KOPT-K1 (cell line): ENCODE results near the gene FBXO34.
"Not testable (repeated sequence)": the region's sequence is repeated elsewhere in the genome, so short reads cannot be mapped to it uniquely, and the experiment has no call there.

ENCODE experiments used
- H3K27ac ChIP-seq: fragments of 200-600 bp; sonication (generic); 2 replicates; pipeline ENCODE4 v1.5.1; 2016; ENCODE audit warnings: antibody characterized with exemption, mild to moderate bottlenecking, low read depth, low read length; ENCODE audit not compliant: poor library complexity, severe bottlenecking
- H3K36me3 ChIP-seq: fragments of 200-600 bp; sonication (generic); 2 replicates; pipeline ENCODE4 v1.5.1; 2017; ENCODE audit warnings: antibody characterized with exemption, mild to moderate bottlenecking, low read length, moderate library complexity; ENCODE audit not compliant: insufficient read depth
- H3K9me3 ChIP-seq: fragments of 200-600 bp; sonication (generic); 2 replicates; pipeline ENCODE4 v1.5.1; 2017; ENCODE audit warnings: antibody characterized with exemption, low read length, mild to moderate bottlenecking; ENCODE audit not compliant: insufficient read depth, poor library complexity, severe bottlenecking

Gene FBXO34

DNA sequence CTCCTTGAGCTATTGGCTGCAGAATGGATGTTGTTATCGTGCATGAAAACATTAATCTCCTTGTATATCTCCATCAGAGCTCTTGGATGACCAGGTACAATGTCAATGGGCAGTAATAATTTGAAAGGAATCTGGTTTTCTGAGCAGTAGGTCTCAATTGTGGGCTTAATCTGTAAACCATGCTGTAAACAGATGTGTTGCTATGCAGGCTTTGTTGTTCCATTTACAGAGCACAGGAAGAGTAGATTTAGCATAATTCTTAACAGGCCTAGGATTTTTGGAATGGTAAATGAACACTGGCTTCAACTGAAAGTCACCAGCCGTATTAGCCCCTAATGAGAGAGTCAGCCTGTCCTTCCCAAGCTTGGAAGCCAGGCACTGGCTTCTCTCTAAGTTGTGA is 90.0 kb downstream of the FBXO34 start:
- no peak overlapping the region for H3K27ac ChIP-seq
- H3K36me3 ChIP-seq = peaks cover 11% of the 10 kb centered on the region; the same call in 1 of the 2 replicates
- H3K9me3 ChIP-seq = no peaks in the 10 kb centered on the region

- H3K9me3 ChIP-seq = no peaks in the 10 kb centered on the region
- peaks cover 38% of the 10 kb centered on the region for H3K36me3 ChIP-seq
- H3K27ac ChIP-seq = no peak overlapping the region
Observed at GRCh38 chr14:55366271-55366670, 95.0 kb downstream of the FBXO34 start.

DNA sequence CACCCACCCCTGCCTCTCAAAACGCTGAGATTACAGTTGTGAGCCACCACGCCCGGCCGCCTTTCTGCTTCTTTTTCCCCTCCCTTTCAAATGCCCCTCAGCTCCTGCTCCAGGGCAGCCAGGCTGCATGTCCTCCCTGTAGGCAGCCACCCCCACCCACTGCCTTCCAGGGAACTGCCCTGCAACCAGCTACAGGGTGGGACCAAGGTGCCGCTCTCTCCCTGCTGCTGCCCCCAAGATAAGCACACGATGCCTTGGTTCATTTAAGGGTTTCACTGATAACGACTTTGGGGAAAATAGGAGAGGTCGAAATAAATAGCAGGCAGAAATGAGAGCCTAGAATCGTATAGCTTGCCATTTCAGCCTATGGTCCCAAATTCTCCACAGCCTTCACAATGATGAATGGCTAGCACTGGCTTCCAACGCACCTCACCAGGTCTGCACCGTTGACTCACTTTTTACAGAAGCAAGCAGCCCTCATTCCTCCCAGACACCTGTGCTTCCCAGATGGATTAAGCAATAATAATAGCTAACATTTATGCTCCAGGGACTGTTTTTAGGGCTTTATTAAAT is 99.7 kb downstream of the FBXO34 start:
- Histone ChIP-seq H3K9me3 (no peaks in the 10 kb centered on the region), H3K36me3 (peaks cover 28% of the 10 kb centered on the region), H3K27ac (no peak overlapping the region)

GRCh38 chr14:55372423-55372822 is 101.2 kb downstream of the FBXO34 start:
- peaks cover 43% of the 10 kb centered on the region for H3K36me3 ChIP-seq
- H3K9me3 ChIP-seq = no peaks in the 10 kb centered on the region
- no peak overlapping the region for H3K27ac ChIP-seq

DNA sequence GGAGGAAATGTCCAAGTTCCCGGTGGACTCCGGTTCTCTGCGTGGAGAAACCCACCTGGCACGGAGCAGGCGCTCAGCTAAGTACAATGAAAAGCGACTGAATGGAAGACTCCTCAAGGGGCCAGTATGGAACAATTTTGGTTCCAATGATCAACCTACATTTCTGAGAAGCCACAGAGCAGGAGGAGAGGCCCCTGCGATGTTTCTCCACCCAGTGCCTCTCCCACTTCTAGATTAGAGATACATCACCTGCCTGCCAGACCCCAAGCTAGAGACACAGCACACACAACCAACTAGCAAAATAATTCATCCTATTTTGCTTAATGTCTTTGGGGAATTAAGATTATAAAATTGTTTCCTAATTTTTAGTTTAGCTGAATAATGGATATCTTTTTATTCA is 101.6 kb downstream of the FBXO34 start:
- H3K27ac ChIP-seq = no peak overlapping the region
- H3K9me3 ChIP-seq = no peaks in the 10 kb centered on the region
- peaks cover 43% of the 10 kb centered on the region for H3K36me3 ChIP-seq

DNA sequence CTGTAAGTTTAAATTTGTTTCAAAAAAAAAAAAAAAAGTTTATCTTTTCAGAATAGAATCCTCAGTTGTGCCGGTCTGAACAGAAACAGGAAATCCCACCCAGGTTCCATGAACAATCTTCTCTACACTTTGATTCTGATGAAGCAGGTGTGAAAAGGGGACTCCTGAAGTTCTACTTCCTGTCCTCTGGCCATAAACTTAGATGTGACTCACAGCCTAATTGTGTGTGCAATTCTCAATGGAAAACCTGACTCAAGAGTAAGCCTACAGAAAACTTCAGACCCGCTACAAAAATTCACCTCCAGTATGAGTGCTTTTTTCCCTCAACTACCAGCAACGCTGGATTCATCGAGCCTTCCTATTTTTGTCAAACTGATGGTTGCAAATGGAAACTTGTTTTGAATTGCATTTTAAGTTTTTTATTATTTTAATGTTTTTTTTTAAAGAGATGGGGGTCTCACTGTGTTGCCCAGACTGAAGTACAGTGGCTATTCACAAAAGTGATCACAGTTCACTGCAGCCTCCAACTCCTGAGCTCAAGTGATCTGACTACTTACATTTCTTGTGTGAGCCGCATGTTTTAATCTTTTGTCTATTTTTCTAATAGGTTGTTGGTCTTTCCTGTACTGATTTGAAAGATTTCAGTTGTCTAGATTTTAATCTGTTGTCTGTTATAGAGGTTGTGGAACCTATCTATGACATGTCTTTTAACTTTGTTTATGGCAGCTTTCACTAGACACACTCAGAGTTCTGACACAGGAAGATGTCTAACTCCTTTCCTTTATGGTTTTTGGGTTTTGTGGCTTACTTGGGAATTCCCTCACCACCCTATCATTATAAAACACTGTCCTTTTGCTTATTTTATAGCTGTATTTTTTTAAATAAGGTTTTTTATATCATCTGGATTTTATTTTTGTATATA is 102.8 kb downstream of the FBXO34 start:
- H3K27ac ChIP-seq = peak overlapping the region; percentile 45
- no peaks in the 10 kb centered on the region for H3K9me3 ChIP-seq
- H3K36me3 ChIP-seq = peaks cover 37% of the 10 kb centered on the region

- Histone ChIP-seq H3K27ac (peak overlapping the region; percentile 45), H3K36me3 (peaks cover 32% of the 10 kb centered on the region), H3K9me3 (no peaks in the 10 kb centered on the region)
Observed at GRCh38 chr14:55374771-55375170, 103.5 kb downstream of the FBXO34 start.

DNA sequence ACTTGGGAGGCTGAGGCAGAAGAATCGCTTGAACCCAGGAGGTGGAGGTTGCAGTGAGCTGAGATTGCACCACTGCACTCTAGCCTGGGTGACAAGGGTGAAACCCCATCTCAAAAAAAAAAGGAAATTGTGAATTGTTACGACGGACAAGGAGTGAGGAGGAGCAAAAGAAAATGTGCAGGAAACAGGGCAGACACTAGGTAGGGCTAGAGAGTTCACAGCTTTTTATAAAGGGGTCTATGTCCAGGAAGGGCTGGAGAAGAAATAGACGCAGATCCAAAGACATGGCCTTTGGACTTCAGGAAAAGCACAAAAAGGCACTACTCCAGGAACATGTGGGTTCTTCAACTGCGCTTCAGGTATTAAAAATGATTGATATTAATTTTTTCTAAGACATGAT is 106.0 kb downstream of the FBXO34 start:
- H3K9me3 ChIP-seq = no peaks in the 10 kb centered on the region
- H3K27ac ChIP-seq = no peak overlapping the region
- H3K36me3 ChIP-seq = peaks cover 49% of the 10 kb centered on the region

GRCh38 chr14:55381040-55381439 is 109.8 kb downstream of the FBXO34 start:
- Histone ChIP-seq H3K36me3 (peaks cover 68% of the 10 kb centered on the region), H3K9me3 (no peaks in the 10 kb centered on the region), H3K27ac (no peak overlapping the region)

DNA sequence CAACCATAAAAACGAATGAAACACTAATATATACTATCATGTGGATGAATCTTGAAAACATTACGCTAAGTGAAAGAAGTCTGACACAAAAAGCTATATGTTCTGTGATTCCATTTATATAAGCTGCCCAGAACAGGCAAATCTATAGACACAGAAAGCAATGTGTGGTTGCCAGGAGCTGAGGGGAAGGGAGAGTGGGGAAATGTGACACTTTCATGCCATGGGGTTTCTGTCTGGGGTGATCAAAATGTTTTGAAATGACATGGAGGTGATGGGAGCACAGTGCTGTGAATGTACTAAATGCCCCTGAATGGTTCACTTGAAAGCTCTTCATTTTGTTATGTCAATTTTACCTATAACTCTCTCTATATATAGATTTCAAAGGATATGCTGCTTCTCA is 110.3 kb downstream of the FBXO34 start:
- H3K36me3 ChIP-seq = peaks cover 65% of the 10 kb centered on the region
- no peak overlapping the region for H3K27ac ChIP-seq
- no peaks in the 10 kb centered on the region for H3K9me3 ChIP-seq

DNA sequence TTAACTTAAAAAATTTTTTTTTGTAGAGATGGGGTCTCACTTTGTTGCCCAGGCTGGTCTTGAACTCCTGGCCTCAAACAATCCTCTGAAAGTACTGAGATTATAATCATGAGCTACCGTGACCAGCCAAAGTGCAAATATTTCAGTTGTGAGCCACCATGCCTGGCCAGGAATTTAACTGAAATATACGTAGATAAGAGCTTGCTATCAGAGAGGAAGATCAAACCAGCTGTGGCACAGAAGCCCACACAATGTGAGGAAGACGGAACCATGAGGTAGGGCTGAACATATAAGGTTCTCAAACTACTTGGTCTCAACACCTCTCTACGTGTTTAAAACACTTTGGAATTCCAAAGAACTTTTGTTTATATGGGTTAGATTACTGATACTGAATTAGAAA is 111.3 kb downstream of the FBXO34 start:
- Histone ChIP-seq H3K9me3 (no peaks in the 10 kb centered on the region), H3K27ac (no peak overlapping the region), H3K36me3 (peaks cover 56% of the 10 kb centered on the region)

- H3K27ac ChIP-seq, H3K9me3 ChIP-seq: not testable (repeated sequence)
- peaks cover 53% of the 10 kb centered on the region for H3K36me3 ChIP-seq
Observed at GRCh38 chr14:55383056-55383466, 111.8 kb downstream of the FBXO34 start.

- no peak overlapping the region for H3K27ac ChIP-seq
- H3K9me3 ChIP-seq = no peaks in the 10 kb centered on the region
- peaks cover 55% of the 10 kb centered on the region for H3K36me3 ChIP-seq
Observed at GRCh38 chr14:55383541-55384140, 112.4 kb downstream of the FBXO34 start.

DNA sequence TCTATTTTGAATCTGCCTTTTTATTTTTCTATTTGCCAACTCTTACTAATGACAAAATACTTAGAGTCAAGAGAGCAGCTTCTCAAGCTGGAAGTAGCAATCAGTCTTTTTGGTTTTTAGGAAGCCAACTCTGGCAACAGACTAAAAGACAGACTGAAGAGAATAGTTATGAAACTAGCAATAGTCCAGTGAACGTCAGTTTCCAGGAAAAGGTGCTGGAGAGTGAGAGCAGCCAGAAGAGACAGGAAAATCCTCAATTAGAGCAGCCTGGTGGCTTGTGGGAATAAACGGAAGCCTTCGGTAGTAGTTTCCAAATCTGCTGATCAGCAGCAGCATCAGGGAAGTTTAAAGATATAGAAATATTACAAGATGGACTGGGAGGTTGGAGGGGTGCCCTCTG is 113.3 kb downstream of the FBXO34 start:
- H3K9me3 ChIP-seq = no peaks in the 10 kb centered on the region
- no peak overlapping the region for H3K27ac ChIP-seq
- peaks cover 59% of the 10 kb centered on the region for H3K36me3 ChIP-seq

DNA sequence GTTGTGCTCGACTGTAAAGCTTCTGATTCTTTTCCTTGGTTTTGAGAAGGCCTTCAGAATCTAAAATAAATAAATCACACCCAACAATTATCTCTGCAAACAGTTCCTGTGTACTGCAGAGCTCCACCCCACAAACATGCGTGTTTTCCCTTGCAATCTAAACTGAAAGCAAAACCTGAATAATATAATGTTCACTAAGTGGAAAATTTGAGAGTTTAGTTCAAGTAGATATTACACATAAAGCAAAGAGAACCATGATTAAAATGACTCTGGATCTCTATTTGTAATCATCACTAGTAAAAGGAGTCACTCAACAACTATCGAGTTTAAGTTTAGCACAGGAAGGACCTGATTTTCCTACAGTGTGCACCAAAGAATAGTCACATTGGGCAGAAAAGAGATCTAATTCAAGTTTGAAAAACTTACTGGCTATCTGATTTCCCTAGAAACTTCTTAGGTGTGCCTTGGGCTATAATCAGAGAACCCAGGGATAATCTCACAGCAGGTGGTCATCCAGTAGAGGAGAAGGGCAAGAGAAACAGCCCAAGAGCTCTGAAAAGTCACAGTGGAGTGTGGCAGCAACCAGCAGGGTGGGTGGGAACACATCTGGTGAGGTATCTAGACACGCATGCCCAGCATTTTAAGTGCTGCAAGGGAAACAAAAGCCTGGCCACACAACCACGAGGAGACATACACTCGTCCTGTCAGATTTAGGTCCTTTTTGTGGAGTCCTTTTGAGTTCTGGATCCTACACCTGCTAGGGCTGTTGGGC is 115.0 kb downstream of the FBXO34 start:
- H3K9me3 ChIP-seq = no peaks in the 10 kb centered on the region
- peak overlapping the region; percentile 26 for H3K27ac ChIP-seq
- peaks cover 49% of the 10 kb centered on the region for H3K36me3 ChIP-seq
